Measurements from ENCODE around the gene ASIC1.

GRCh38 chr12:50069069-50069468 is 11.7 kb downstream of the ASIC1 start:
- TF ChIP-seq CTCF (IDR thresholded peaks at IDR 0.05) (no peak), POLR2A (IDR thresholded peaks at IDR 0.05) (no peak)

All from adrenal gland (tissue), 5 donors.